ENCODE measurements around the gene RNF148. TPM values are rescaled to one million over a fixed set of nuclear protein-coding genes. Genes with fewer than 3 reads are reported as not detected.

RNF148 gene
- total RNA-seq, 2 experiments from 2014 or later, result not detected

DNA sequence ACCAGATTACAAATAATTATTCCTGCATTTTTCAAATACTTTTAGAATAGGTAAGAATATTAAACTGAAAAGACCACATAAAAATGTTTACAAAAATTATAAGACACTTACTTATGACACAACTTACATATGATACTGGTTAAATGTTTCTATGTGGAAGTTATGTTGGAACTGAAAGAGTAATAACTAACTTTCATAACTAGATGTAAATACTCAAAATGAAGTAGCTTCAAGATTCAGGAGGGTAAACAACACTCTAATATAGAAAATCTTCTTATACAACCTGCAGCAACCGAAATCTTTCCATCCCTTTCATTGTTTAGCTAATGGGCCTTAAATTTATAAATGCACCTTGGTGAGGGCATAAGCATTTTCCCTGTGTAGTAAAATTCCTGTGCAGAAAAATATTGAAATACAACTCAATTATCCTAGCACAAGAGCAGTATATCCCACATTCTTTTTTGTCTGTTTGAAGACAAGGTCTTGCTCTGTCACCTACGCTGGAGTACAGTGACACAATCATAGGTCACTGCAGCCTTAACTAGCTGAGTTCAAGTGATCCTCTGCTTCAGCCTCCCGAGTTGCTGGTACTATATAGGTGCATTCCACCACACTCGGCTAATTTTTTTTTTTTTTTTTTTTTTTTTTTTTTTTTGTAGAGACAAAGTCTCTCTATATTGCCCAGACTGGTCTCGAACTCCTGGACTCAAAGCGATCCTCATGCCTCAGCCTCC, 14.8 kb upstream of the RNF148 start:
- CTCF ChIA-PET, result no interaction called here
- ATAC-seq (ENCODE audit: poor library complexity) (no peak), DNase-seq (no peak)
- H3K27me3 ChIP-seq (ENCODE audit: control insufficient read depth in 1 of 2, insufficient read depth in 2 of 2, low read length in 2 of 2), result no peaks in the 10 kb centered on the region
- Mint-ChIP-seq H3K4me1 (ENCODE audit: low read depth) (no peaks in the 10 kb centered on the region), H3K27me3 (no peaks in the 10 kb centered on the region), H3K4me3 (no peak overlapping the region), H3K36me3 (ENCODE audit: low read depth) (no peaks in the 10 kb centered on the region), H3K9me3 (peaks cover 4% of the 10 kb centered on the region), H3K27ac (no peak overlapping the region)
- H3K4me3 ChIP-seq (ENCODE audit: low read length), result no peak overlapping the region
- TF ChIP-seq, protein P1, sequence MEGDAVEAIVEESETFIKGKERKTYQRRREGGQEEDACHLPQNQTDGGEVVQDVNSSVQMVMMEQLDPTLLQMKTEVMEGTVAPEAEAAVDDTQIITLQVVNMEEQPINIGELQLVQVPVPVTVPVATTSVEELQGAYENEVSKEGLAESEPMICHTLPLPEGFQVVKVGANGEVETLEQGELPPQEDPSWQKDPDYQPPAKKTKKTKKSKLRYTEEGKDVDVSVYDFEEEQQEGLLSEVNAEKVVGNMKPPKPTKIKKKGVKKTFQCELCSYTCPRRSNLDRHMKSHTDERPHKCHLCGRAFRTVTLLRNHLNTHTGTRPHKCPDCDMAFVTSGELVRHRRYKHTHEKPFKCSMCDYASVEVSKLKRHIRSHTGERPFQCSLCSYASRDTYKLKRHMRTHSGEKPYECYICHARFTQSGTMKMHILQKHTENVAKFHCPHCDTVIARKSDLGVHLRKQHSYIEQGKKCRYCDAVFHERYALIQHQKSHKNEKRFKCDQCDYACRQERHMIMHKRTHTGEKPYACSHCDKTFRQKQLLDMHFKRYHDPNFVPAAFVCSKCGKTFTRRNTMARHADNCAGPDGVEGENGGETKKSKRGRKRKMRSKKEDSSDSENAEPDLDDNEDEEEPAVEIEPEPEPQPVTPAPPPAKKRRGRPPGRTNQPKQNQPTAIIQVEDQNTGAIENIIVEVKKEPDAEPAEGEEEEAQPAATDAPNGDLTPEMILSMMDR (IDR thresholded peaks at IDR 0.05), result no peak
- intact Hi-C loops (cut with DNase I, micrococcal nuclease), result no loop called here
- H3K4me1 ChIP-seq (ENCODE audit: insufficient read depth, low read length), result no peaks in the 10 kb centered on the region
- H3K36me3 ChIP-seq (ENCODE audit: insufficient read depth, low read length), result no peaks in the 10 kb centered on the region
- POLR2A ChIA-PET, result no interaction called here
- H3K27ac ChIP-seq (ENCODE audit: low read depth in 1 of 2, low read length in 2 of 2), result no peak overlapping the region
- peaks cover 0 to 5% of the 10 kb centered on the region in 2 experiments for H3K9me3 ChIP-seq (ENCODE audit: control insufficient read depth in 1 of 2, insufficient read depth in 1 of 2, low read length in 2 of 2)

GRCh38 chr7:122715183-122715582, 12.5 kb upstream of the RNF148 start:
- intact Hi-C loops (cut with DNase I, micrococcal nuclease), result no loop called here
- POLR2A ChIA-PET, result no interaction called here
- no peak overlapping the region for H3K27ac Mint-ChIP-seq
- DNase-seq (no peak), ATAC-seq (ENCODE audit: poor library complexity) (no peak)
- Histone ChIP-seq H3K27ac (ENCODE audit: low read depth in 1 of 2, low read length in 2 of 2) (no peak overlapping the region), H3K4me1 (ENCODE audit: insufficient read depth, low read length) (no peaks in the 10 kb centered on the region), H3K4me3 (ENCODE audit: low read length) (no peak overlapping the region), H3K36me3 (ENCODE audit: insufficient read depth, low read length) (no peaks in the 10 kb centered on the region), H3K27me3 (ENCODE audit: control insufficient read depth in 1 of 2, insufficient read depth in 2 of 2, low read length in 2 of 2) (no peaks in the 10 kb centered on the region), H3K9me3 (ENCODE audit: control insufficient read depth in 1 of 2, insufficient read depth in 1 of 2, low read length in 2 of 2) (peaks cover 0 to 5% of the 10 kb centered on the region in 2 experiments)
- H3K36me3 Mint-ChIP-seq (ENCODE audit: low read depth), result no peaks in the 10 kb centered on the region
- no peak overlapping the region for H3K4me3 Mint-ChIP-seq
- CTCF ChIA-PET, result interaction anchor here (0.6 kb wide), 1 partner anchor 11 kb away, joined by 3 read pairs; no protein-coding TSS in a partner anchor
- H3K4me1 Mint-ChIP-seq (ENCODE audit: low read depth), result no peaks in the 10 kb centered on the region
- TF ChIP-seq, protein P1 (IDR thresholded peaks at IDR 0.05), result no peak
- H3K9me3 Mint-ChIP-seq, result peaks cover 4% of the 10 kb centered on the region
- H3K27me3 Mint-ChIP-seq, result no peaks in the 10 kb centered on the region

GRCh38 chr7:122710916-122711315, 8.2 kb upstream of the RNF148 start:
- H3K27ac Mint-ChIP-seq, result no peak overlapping the region
- no peaks in the 10 kb centered on the region for H3K36me3 Mint-ChIP-seq (ENCODE audit: low read depth)
- no peak for ATAC-seq (ENCODE audit: poor library complexity)
- no peaks in the 10 kb centered on the region for H3K36me3 ChIP-seq (ENCODE audit: insufficient read depth, low read length)
- H3K4me1 Mint-ChIP-seq (ENCODE audit: low read depth), result no peaks in the 10 kb centered on the region
- H3K4me3 ChIP-seq (ENCODE audit: low read length), result no peak overlapping the region
- no peak for DNase-seq
- POLR2A ChIA-PET, result no interaction called here
- H3K4me3 Mint-ChIP-seq, result no peak overlapping the region
- intact Hi-C loops (cut with DNase I, micrococcal nuclease), result no loop called here
- H3K9me3 Mint-ChIP-seq, result no peaks in the 10 kb centered on the region
- TF ChIP-seq, protein P1 (IDR thresholded peaks at IDR 0.05), result no peak
- H3K27me3 ChIP-seq (ENCODE audit: control insufficient read depth in 1 of 2, insufficient read depth in 2 of 2, low read length in 2 of 2), result no peaks in the 10 kb centered on the region
- CTCF ChIA-PET, result no interaction called here
- H3K9me3 ChIP-seq (ENCODE audit: control insufficient read depth in 1 of 2, insufficient read depth in 1 of 2, low read length in 2 of 2), result no peaks in the 10 kb centered on the region
- H3K4me1 ChIP-seq (ENCODE audit: insufficient read depth, low read length), result no peaks in the 10 kb centered on the region
- no peaks in the 10 kb centered on the region for H3K27me3 Mint-ChIP-seq
- H3K27ac ChIP-seq (ENCODE audit: low read depth in 1 of 2, low read length in 2 of 2), result no peak overlapping the region

All from CD4-positive, alpha-beta T cell (primary cell).